H9 (cell line): Measurements from ENCODE around the gene SPX. TPM values are rescaled to one million over a fixed set of nuclear protein-coding genes. Genes with fewer than 3 reads are reported as not detected.

Experiments used
- DNase-seq: peaks from one replicate; pipeline ENCODE4 v3.0.0-alpha.2; 2017
- H2AFZ ChIP-seq: one replicate; pipeline ENCODE4 v1.6.1; 2013; ENCODE audit warnings: mild to moderate bottlenecking, low read length, control low read depth, moderate library complexity
- H2AK5ac ChIP-seq: 2 replicates; pipeline ENCODE4 v1.6.1; 2013; ENCODE audit warnings: low read length, control low read depth, mixed read lengths; ENCODE audit not compliant: insufficient read length
- H2BK120ac ChIP-seq: one replicate; pipeline ENCODE4 v1.6.1; 2013; ENCODE audit warnings: low read depth, mild to moderate bottlenecking, low read length, control low read depth, inconsistent platforms; ENCODE audit not compliant: poor library complexity, severe bottlenecking
- H2BK12ac ChIP-seq: 2 replicates; pipeline ENCODE4 v1.6.1; 2013; ENCODE audit warnings: low read length, control low read depth, mixed read lengths, low read depth; ENCODE audit not compliant: insufficient read length
- H2BK15ac ChIP-seq: 2 replicates; pipeline ENCODE4 v1.6.1; 2013; ENCODE audit warnings: low read depth, low read length, control low read depth
- H2BK20ac ChIP-seq: one replicate; pipeline ENCODE4 v1.6.1; 2013; ENCODE audit warnings: low read depth, mild to moderate bottlenecking, low read length, control low read depth, inconsistent platforms; ENCODE audit not compliant: poor library complexity, severe bottlenecking
- H2BK5ac ChIP-seq: 2 replicates; pipeline ENCODE4 v1.6.1; 2013; ENCODE audit warnings: low read length, control low read depth, mixed read lengths; ENCODE audit not compliant: insufficient read length
- H3K14ac ChIP-seq: 2 replicates; pipeline ENCODE4 v1.6.1; 2013; ENCODE audit warnings: low read length, control low read depth; ENCODE audit not compliant: insufficient read depth
- H3K18ac ChIP-seq: 2 replicates; pipeline ENCODE4 v1.6.1; 2013; ENCODE audit warnings: low read depth, mild to moderate bottlenecking, mixed read lengths, low read length, control low read depth; ENCODE audit not compliant: insufficient read length
- H3K23ac ChIP-seq: 2 replicates; pipeline ENCODE4 v1.6.1; 2013; ENCODE audit warnings: low read length, control low read depth, mixed read lengths, low read depth; ENCODE audit not compliant: insufficient read length
- H3K23me2 ChIP-seq: 2 replicates; pipeline ENCODE4 v1.6.1; 2013; ENCODE audit warnings: low read depth, mild to moderate bottlenecking, mixed read lengths, low read length, control low read depth; ENCODE audit not compliant: insufficient read length, poor library complexity, severe bottlenecking
- H3K27ac ChIP-seq: 2 replicates; pipeline ENCODE4 v1.5.1; 2013; ENCODE audit warnings: low read length, control low read depth, mixed read lengths, low read depth; ENCODE audit not compliant: insufficient read length
- H3K27me3 ChIP-seq: 2 replicates; pipeline ENCODE4 v1.6.1; 2013; ENCODE audit warnings: low read length, control low read depth, inconsistent platforms; ENCODE audit not compliant: insufficient read depth
- H3K4ac ChIP-seq: 2 replicates; pipeline ENCODE4 v1.6.1; 2013; ENCODE audit warnings: low read depth, mild to moderate bottlenecking, control low read depth, inconsistent platforms, low read length, moderate library complexity
- H3K4me1 ChIP-seq: 2 replicates; pipeline ENCODE4 v1.6.1; 2013; ENCODE audit warnings: low read length, control low read depth, inconsistent platforms; ENCODE audit not compliant: insufficient read depth
- H3K4me2 ChIP-seq: 2 replicates; pipeline ENCODE4 v1.6.1; 2013; ENCODE audit warnings: low read length, control low read depth, mixed read lengths; ENCODE audit not compliant: insufficient read length, insufficient read depth
- H3K56ac ChIP-seq: 2 replicates; pipeline ENCODE4 v1.6.1; 2013; ENCODE audit warnings: low read depth, mild to moderate bottlenecking, mixed read lengths, low read length, control low read depth; ENCODE audit not compliant: insufficient read length
- H3K79me1 ChIP-seq: 2 replicates; pipeline ENCODE4 v1.6.1; 2013; ENCODE audit warnings: low read depth, mild to moderate bottlenecking, moderate library complexity, low read length, control low read depth, inconsistent platforms; ENCODE audit not compliant: insufficient read depth, poor library complexity, severe bottlenecking
- H3K79me2 ChIP-seq: 2 replicates; pipeline ENCODE4 v1.6.1; 2013; ENCODE audit warnings: low read length, control low read depth, inconsistent platforms; ENCODE audit not compliant: insufficient read depth
- H3K9ac ChIP-seq: 2 replicates; pipeline ENCODE4 v1.6.1; 2013; ENCODE audit warnings: low read length, control low read depth, mixed read lengths; ENCODE audit not compliant: insufficient read length; ENCODE audit errors: extremely low read depth
- H3K9me3 ChIP-seq: one replicate; pipeline ENCODE4 v1.6.1; 2013; ENCODE audit warnings: low read depth, low read length, inconsistent platforms; ENCODE audit not compliant: control insufficient read depth
- H3T11ph ChIP-seq: one replicate; pipeline ENCODE4 v1.6.1; 2013; ENCODE audit warnings: mild to moderate bottlenecking, low read length, control low read depth, inconsistent platforms
- H4K20me1 ChIP-seq: one replicate; pipeline ENCODE4 v1.6.1; 2013; ENCODE audit not compliant: control insufficient read depth, insufficient read length, insufficient read depth
- H4K5ac ChIP-seq: 2 replicates; pipeline ENCODE4 v1.6.1; 2013; ENCODE audit warnings: low read depth, mild to moderate bottlenecking, mixed read lengths, low read length, control low read depth; ENCODE audit not compliant: insufficient read length
- H4K8ac ChIP-seq: replicated peaks from 2 replicates; pipeline ENCODE4 v1.6.1; 2013; ENCODE audit warnings: low read length, control low read depth, mixed read lengths, low read depth; ENCODE audit not compliant: insufficient read length
- H4K91ac ChIP-seq: 2 replicates; pipeline ENCODE4 v1.6.1; 2013; ENCODE audit warnings: low read depth, mild to moderate bottlenecking, moderate library complexity, mixed read lengths, low read length, control low read depth; ENCODE audit not compliant: insufficient read length
- H3K27ac Mint-ChIP-seq, 3 experiments: 2 replicates in 2 of 3; 3 replicates in 1 of 3; pipeline ENCODE4 v1.8.0; 2020 to 2021; ENCODE audit warnings: mixed read lengths in 3 of 3, mild to moderate bottlenecking in 1 of 3, moderate library complexity in 1 of 3
- H3K27me3 Mint-ChIP-seq: 2 replicates; pipeline ENCODE4 v1.8.0; 2021; ENCODE audit warnings: low read depth, mild to moderate bottlenecking, moderate library complexity, mixed read lengths
- H3K36me3 Mint-ChIP-seq, 3 experiments: 2 replicates in 2 of 3; 3 replicates in 1 of 3; pipeline ENCODE4 v1.8.0; 2020 to 2021; ENCODE audit warnings: low read depth in 3 of 3, mixed read lengths in 3 of 3; ENCODE audit not compliant: insufficient read depth in 1 of 3
- H3K4me1 Mint-ChIP-seq, 2 experiments: 2 replicates each; pipeline ENCODE4 v1.8.0; 2020; ENCODE audit warnings: mixed read lengths in 2 of 2
- H3K4me3 Mint-ChIP-seq, 2 experiments: 2 replicates in 1 of 2; 3 replicates in 1 of 2; pipeline ENCODE4 v1.8.0; 2020 to 2021; ENCODE audit warnings: mild to moderate bottlenecking in 2 of 2, mixed read lengths in 2 of 2, moderate library complexity in 1 of 2
- H3K9me3 Mint-ChIP-seq, 2 experiments: 2 replicates in 1 of 2; 3 replicates in 1 of 2; pipeline ENCODE4 v1.8.0; 2020; ENCODE audit warnings: mild to moderate bottlenecking in 2 of 2, mixed read lengths in 2 of 2, moderate library complexity in 1 of 2
- WGBS: extraction: QIAGEN DNeasy Blood & Tissue Kit; methylation state at CpG from one replicate; pipeline ENCODE4 v1.1.7; 2013; ENCODE audit warnings: missing lambda C conversion rate, low lambda C conversion rate, mixed read lengths; ENCODE audit not compliant: insufficient read length; ENCODE audit errors: extremely low coverage; 5-methylcytosine and 5-hydroxymethylcytosine counted together
- total RNA-seq: library from RNA; stranded (reverse); gene quantifications from 2 replicates; pipeline ENCODE4 v1.2.1, GENCODE V29; 2021
- TF ChIP-seq, protein P1 (sequence below): fragments of 200-600 bp; sonication (generic); conservative IDR thresholded peaks from 3 replicates; pipeline ENCODE4 v1.8.0; 2021; ENCODE audit warnings: antibody characterized with exemption, mild to moderate bottlenecking

Gene SPX
- total RNA-seq, 1 experiment from 2014 or later = 0.35 TPM

DNA sequence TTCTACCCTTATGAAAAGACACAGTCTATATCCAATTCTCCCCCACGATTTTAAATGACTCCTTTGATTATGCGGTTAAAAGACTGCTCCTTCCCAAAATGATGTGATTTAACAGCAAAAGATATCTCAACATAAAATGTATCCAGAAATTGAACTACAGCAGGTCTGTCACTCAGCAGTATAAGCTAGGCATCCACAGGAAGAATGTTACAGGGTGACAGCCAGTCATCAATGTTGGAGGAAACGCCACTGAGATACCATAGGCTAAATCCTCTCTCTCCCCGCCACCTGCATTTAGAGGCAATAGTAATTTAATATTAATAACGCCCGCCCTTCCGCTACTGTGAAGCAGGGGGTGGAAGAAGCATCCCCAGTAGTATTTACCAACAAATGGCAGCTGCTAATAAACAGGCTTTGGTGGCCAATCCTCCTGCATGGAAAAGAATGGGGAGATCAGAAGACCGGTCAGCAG is 25.3 kb upstream of the SPX start:
- no peaks in the 10 kb centered on the region for H3K27me3 Mint-ChIP-seq
- WGBS = no CpG with 5 or more reads among the region's 8 CpGs
- no peak overlapping the region for H3K27ac Mint-ChIP-seq

More for the DNA sequence above, 25.3 kb upstream of the SPX start:
- Mint-ChIP-seq H3K4me3 (no peak overlapping the region), H3K9me3 (no peaks in the 10 kb centered on the region), H3K36me3 (peaks cover 2 to 26% (median 23%) of the 10 kb centered on the region in 3 experiments; a peak in 5 of 7 replicates), H3K4me1 (peaks cover 10 to 12% of the 10 kb centered on the region in 2 experiments)
- no peak overlapping the region for H2BK120ac ChIP-seq
- peaks cover 10% of the 10 kb centered on the region for H3K23me2 ChIP-seq
- no peak overlapping the region for H4K91ac ChIP-seq
- DNase-seq = no peak
- H3K4me1 ChIP-seq = no peaks in the 10 kb centered on the region
- no peak overlapping the region for H3T11ph ChIP-seq
- peaks cover 2% of the 10 kb centered on the region for H4K20me1 ChIP-seq
- no peak overlapping the region for H3K4ac ChIP-seq
- TF ChIP-seq, protein P1, sequence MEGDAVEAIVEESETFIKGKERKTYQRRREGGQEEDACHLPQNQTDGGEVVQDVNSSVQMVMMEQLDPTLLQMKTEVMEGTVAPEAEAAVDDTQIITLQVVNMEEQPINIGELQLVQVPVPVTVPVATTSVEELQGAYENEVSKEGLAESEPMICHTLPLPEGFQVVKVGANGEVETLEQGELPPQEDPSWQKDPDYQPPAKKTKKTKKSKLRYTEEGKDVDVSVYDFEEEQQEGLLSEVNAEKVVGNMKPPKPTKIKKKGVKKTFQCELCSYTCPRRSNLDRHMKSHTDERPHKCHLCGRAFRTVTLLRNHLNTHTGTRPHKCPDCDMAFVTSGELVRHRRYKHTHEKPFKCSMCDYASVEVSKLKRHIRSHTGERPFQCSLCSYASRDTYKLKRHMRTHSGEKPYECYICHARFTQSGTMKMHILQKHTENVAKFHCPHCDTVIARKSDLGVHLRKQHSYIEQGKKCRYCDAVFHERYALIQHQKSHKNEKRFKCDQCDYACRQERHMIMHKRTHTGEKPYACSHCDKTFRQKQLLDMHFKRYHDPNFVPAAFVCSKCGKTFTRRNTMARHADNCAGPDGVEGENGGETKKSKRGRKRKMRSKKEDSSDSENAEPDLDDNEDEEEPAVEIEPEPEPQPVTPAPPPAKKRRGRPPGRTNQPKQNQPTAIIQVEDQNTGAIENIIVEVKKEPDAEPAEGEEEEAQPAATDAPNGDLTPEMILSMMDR = no peak
- H3K9ac ChIP-seq = peak overlapping the region; percentile 78
- H2BK5ac ChIP-seq = no peak overlapping the region
- no peak overlapping the region for H3K56ac ChIP-seq
- H3K27ac ChIP-seq = peak overlapping the region; percentile 6
- no peaks in the 10 kb centered on the region for H3K9me3 ChIP-seq
- peak overlapping the region; percentile 87 for H3K4me2 ChIP-seq
- H2AFZ ChIP-seq = no peak overlapping the region
- peak overlapping the region; percentile 15 for H3K18ac ChIP-seq
- no peaks in the 10 kb centered on the region for H3K27me3 ChIP-seq
- H2BK15ac ChIP-seq = no peak overlapping the region
- H3K79me1 ChIP-seq = peaks cover 3% of the 10 kb centered on the region
- H2BK12ac ChIP-seq = no peak overlapping the region
- H4K5ac ChIP-seq = no peak overlapping the region
- H2BK20ac ChIP-seq = no peak overlapping the region
- H3K23ac ChIP-seq = no peak overlapping the region
- H2AK5ac ChIP-seq = no peak overlapping the region
- 0 out of 2 replicates have a peak overlapping the region, but pooled peaks have one; percentile 21 for H3K14ac ChIP-seq
- no peak overlapping the region for H4K8ac ChIP-seq
- peaks cover 13% of the 10 kb centered on the region; the same call in 1 of the 2 replicates for H3K79me2 ChIP-seq
